Fibroblast of pulmonary artery (primary cell): Measurements from ENCODE around the gene FOXJ3.

ENCODE experiments used
- DNase-seq: peaks from one replicate; pipeline ENCODE4 v3.0.0-alpha.2; 2010; ENCODE audit warnings: low read depth
- H3K4me3 ChIP-seq: replicated peaks from 2 replicates; pipeline ENCODE4 v1.5.1; 2011; ENCODE audit warnings: low read depth, mild to moderate bottlenecking, control low read depth, low read length, moderate library complexity
- CTCF ChIP-seq: IDR thresholded peaks from 2 replicates; pipeline ENCODE4 v1.5.1; 2011; ENCODE audit warnings: mild to moderate bottlenecking, control low read depth, low read length, inconsistent platforms; ENCODE audit errors: missing control alignments

The FOXJ3 gene

DNA sequence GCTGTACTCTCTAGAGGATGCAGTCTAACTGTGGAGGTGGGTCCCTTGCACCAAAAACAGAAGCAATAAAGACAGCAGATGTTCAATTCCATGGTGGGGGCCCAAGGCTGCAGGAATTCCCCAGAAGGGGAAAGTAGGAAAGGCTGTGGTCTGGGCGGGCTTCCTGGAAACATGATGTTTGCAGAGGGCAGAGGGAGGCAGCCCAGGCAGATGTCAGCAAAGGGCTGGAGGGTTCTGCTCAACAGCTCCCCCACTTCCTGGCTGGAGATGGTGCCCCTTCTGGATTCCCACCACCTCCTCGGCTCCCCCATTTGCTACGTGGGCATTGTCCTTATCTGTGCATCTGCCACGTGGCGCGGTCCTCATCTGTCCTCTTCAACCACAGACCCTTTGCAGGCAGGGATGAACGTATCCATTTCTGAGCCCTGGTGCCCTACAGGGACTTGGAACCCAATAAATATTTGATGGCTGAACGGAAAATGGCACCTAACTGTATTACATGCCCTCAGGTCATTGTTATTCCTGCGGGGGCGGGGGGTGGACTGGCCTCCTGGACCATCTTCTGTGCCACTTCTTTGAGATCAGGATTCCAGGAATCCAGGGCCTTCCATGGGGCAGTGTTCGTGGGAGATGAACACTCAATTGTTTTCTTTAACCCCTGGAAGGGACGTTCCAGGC, 190.2 kb downstream of the FOXJ3 start:
- TF ChIP-seq CTCF = no peak
- no peak for DNase-seq
- no peak overlapping the region for H3K4me3 ChIP-seq

DNA sequence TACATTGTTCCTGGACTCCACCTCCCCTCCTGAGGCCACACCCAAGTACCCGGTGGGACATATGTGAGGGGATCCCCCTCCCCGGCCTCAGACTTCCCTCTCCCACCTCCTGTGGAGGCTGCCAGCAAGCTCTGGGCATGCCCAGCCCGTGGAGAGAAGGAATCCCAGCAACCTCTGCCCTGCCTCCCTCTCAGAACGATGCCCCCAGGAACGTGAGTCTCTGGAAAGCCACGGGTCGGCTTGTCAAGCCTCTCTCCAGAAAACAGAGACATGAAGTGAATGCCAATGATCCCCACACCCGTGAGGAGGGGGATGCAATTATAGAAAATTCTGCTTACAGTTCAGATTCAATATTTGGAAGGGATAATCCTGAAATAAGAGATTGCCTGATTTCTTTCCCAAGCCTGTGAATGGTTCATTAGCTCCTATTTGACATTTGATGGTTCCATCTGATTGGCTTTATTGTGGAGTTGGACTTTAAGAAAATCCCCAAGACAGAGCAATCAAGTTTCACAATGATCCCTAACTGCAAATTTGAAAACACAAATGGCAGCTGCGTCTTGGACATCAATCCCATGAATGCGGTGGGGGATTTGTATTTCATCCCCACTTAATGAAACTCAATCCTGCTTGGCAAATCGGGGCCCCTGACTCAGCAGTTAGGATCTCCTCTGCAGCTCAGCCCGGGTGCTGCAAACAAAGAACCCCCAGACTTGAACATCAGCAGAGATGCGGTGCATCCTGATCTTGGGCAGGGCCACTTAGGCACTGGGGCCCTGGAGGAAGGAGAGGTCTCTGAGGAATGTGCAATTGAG, 190.9 kb downstream of the FOXJ3 start:
- H3K4me3 ChIP-seq = no peak overlapping the region
- no peak for TF ChIP-seq CTCF
- no peak for DNase-seq

GRCh38 chr1:42142894-42143675, 191.9 kb downstream of the FOXJ3 start:
- DNase-seq = no peak
- no peak for TF ChIP-seq CTCF
- H3K4me3 ChIP-seq = no peak overlapping the region

GRCh38 chr1:42141978-42142377, 193.1 kb downstream of the FOXJ3 start:
- H3K4me3 ChIP-seq = no peak overlapping the region
- no peak for TF ChIP-seq CTCF
- no peak for DNase-seq

GRCh38 chr1:42140191-42140590, 194.8 kb downstream of the FOXJ3 start:
- H3K4me3 ChIP-seq = no peak overlapping the region
- no peak for TF ChIP-seq CTCF
- DNase-seq = no peak

- no peak overlapping the region for H3K4me3 ChIP-seq
- no peak for TF ChIP-seq CTCF
- no peak for DNase-seq
These were observed 195.6 kb downstream of the FOXJ3 start for GRCh38 chr1:42139444-42139843.
